ENCODE data around the gene C4A.
"Not testable (repeated sequence)": the region's sequence is repeated elsewhere in the genome, so short reads cannot be mapped to it uniquely, and the experiment has no call there.

- not testable (repeated sequence) for TF ChIP-seq USF2 (CRISPR knock-in tag; IDR thresholded peaks at IDR 0.05); CTCF (IDR thresholded peaks at IDR 0.05); FOXP1 (CRISPR knock-in tag; IDR thresholded peaks at IDR 0.05; ENCODE audit: borderline replicate concordance); CREM (CRISPR knock-in tag; IDR thresholded peaks at IDR 0.05); ZBTB21 (CRISPR knock-in tag; IDR thresholded peaks at IDR 0.05; ENCODE audit: borderline replicate concordance); CREB1 (CRISPR knock-in tag; IDR thresholded peaks at IDR 0.05); CDX4 (CRISPR knock-in tag; IDR thresholded peaks at IDR 0.05; ENCODE audit: borderline replicate concordance); ZNF263 (CRISPR knock-in tag; IDR thresholded peaks at IDR 0.05; ENCODE audit: low read depth); GABPB1 (CRISPR knock-in tag; IDR thresholded peaks at IDR 0.05); TCF7 (CRISPR knock-in tag; IDR thresholded peaks at IDR 0.05; ENCODE audit: low read depth)
Observed at GRCh38 chr6:31980195-31980876, 1.5 kb upstream of the C4A start.

All from WTC11 (cell line).